ENCODE data around the gene SLC16A4. TPM values are rescaled to one million over a fixed set of nuclear protein-coding genes. Genes with fewer than 3 reads are reported as not detected.

Gene SLC16A4
- total RNA-seq, 1 donor from 2014 or later, result 7.2 TPM

GRCh38 chr1:110361856-110362255 is 29.0 kb downstream of the SLC16A4 start:
- no peaks in the 10 kb centered on the region for H3K9me3 Mint-ChIP-seq (ENCODE audit: unreplicated experiment)
- H3K27ac Mint-ChIP-seq (ENCODE audit: unreplicated experiment), result no peak overlapping the region
- H3K4me3 Mint-ChIP-seq (ENCODE audit: unreplicated experiment), result no peak overlapping the region
- TF ChIP-seq CTCF (IDR thresholded peaks at IDR 0.05; ENCODE audit: unreplicated experiment), result no peak
- no peaks in the 10 kb centered on the region for H3K4me1 Mint-ChIP-seq (ENCODE audit: unreplicated experiment)
- H3K36me3 Mint-ChIP-seq (ENCODE audit: low read depth, unreplicated experiment), result no peaks in the 10 kb centered on the region
- DNase-seq (ENCODE audit: low spot score), result no peak
- no peaks in the 10 kb centered on the region for H3K27me3 Mint-ChIP-seq (ENCODE audit: unreplicated experiment)

GRCh38 chr1:110360431-110360830 is 30.4 kb downstream of the SLC16A4 start:
- Mint-ChIP-seq H3K9me3 (ENCODE audit: unreplicated experiment) (no peaks in the 10 kb centered on the region), H3K27ac (ENCODE audit: unreplicated experiment) (no peak overlapping the region), H3K27me3 (ENCODE audit: unreplicated experiment) (no peaks in the 10 kb centered on the region), H3K4me3 (ENCODE audit: unreplicated experiment) (no peak overlapping the region), H3K36me3 (ENCODE audit: low read depth, unreplicated experiment) (no peaks in the 10 kb centered on the region), H3K4me1 (ENCODE audit: unreplicated experiment) (no peaks in the 10 kb centered on the region)
- no peak for DNase-seq (ENCODE audit: low spot score)
- no peak for TF ChIP-seq CTCF (IDR thresholded peaks at IDR 0.05; ENCODE audit: unreplicated experiment)

GRCh38 chr1:110356379-110356778 is 34.4 kb downstream of the SLC16A4 start:
- H3K27me3 Mint-ChIP-seq (ENCODE audit: unreplicated experiment), result no peaks in the 10 kb centered on the region
- H3K36me3 Mint-ChIP-seq (ENCODE audit: low read depth, unreplicated experiment), result no peaks in the 10 kb centered on the region
- H3K4me3 Mint-ChIP-seq (ENCODE audit: unreplicated experiment), result no peak overlapping the region
- no peak overlapping the region for H3K27ac Mint-ChIP-seq (ENCODE audit: unreplicated experiment)
- DNase-seq (ENCODE audit: low spot score), result no peak
- no peaks in the 10 kb centered on the region for H3K4me1 Mint-ChIP-seq (ENCODE audit: unreplicated experiment)
- H3K9me3 Mint-ChIP-seq (ENCODE audit: unreplicated experiment), result no peaks in the 10 kb centered on the region
- no peak for TF ChIP-seq CTCF (IDR thresholded peaks at IDR 0.05; ENCODE audit: unreplicated experiment)

- Mint-ChIP-seq H3K36me3 (ENCODE audit: low read depth, unreplicated experiment) (no peaks in the 10 kb centered on the region), H3K4me1 (ENCODE audit: unreplicated experiment) (no peaks in the 10 kb centered on the region), H3K9me3 (ENCODE audit: unreplicated experiment) (no peaks in the 10 kb centered on the region), H3K27me3 (ENCODE audit: unreplicated experiment) (peaks cover 2% of the 10 kb centered on the region), H3K4me3 (ENCODE audit: unreplicated experiment) (no peak overlapping the region), H3K27ac (ENCODE audit: unreplicated experiment) (no peak overlapping the region)
- TF ChIP-seq CTCF (IDR thresholded peaks at IDR 0.05; ENCODE audit: unreplicated experiment), result no peak
- DNase-seq (ENCODE audit: low spot score), result no peak
Observed at GRCh38 chr1:110355321-110355720, 35.5 kb downstream of the SLC16A4 start.

GRCh38 chr1:110350360-110350759 is 40.5 kb downstream of the SLC16A4 start:
- peak overlapping the region; percentile 43 for H3K27ac Mint-ChIP-seq (ENCODE audit: unreplicated experiment)
- TF ChIP-seq CTCF (IDR thresholded peaks at IDR 0.05; ENCODE audit: unreplicated experiment), result no peak
- no peak for DNase-seq (ENCODE audit: low spot score)

More at GRCh38 chr1:110350360-110350759, 40.5 kb downstream of the SLC16A4 start:
- no peak overlapping the region for H3K4me3 Mint-ChIP-seq (ENCODE audit: unreplicated experiment)
- H3K4me1 Mint-ChIP-seq (ENCODE audit: unreplicated experiment), result peaks cover 7% of the 10 kb centered on the region
- peaks cover 2% of the 10 kb centered on the region for H3K27me3 Mint-ChIP-seq (ENCODE audit: unreplicated experiment)
- H3K36me3 Mint-ChIP-seq (ENCODE audit: low read depth, unreplicated experiment), result no peaks in the 10 kb centered on the region
- no peaks in the 10 kb centered on the region for H3K9me3 Mint-ChIP-seq (ENCODE audit: unreplicated experiment)

Data from endothelial cell (in vitro differentiated cells).